ENCODE results near the gene MKLN1. TPM values are rescaled to one million over a fixed set of nuclear protein-coding genes. Genes with fewer than 3 reads are reported as not detected.
"Not testable (repeated sequence)": the region's sequence is repeated elsewhere in the genome, so short reads cannot be mapped to it uniquely, and the experiment has no call there.

Gene MKLN1
- total and polyA plus RNA-seq, 2 donors (not counting 1 experiment from before 2014, with no cell fraction given), result 8.5 to 68.4 TPM

DNA sequence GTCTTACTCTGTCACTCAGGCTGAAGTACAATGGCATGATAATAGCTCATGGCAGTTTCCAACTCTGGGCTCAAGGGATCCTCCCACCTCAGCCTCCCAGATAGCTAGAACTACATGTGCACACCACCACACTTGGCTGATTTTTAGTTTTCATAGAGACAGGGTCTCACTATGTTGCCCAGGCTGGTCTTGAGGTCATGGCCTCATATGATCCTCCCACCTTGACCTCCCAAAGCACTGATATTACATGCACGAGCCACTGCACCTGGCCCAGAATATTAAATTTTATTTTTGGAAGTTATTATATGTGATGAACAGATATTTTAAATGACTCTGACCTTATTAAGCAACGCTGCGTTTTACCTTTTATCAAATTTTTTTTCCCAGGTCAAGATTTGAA lies 134.4 kb downstream of the MKLN1 start:
- intact Hi-C loops (cut with micrococcal nuclease), result no loop called here
- H3K4me1 Mint-ChIP-seq, result no peaks in the 10 kb centered on the region
- CTCF ChIA-PET, result interaction anchor here (0.6 kb wide), 2 partner anchors 401 to 1593 kb away, joined by 3 to 4 read pairs; no protein-coding TSS in a partner anchor

GRCh38 chr7:131462715-131463114 lies 135.0 kb downstream of the MKLN1 start:
- intact Hi-C loops (cut with micrococcal nuclease); H3K9me3 Mint-ChIP-seq (ENCODE audit: insufficient read depth); H3K27ac Mint-ChIP-seq; POLR2A ChIA-PET; H2AFZ ChIP-seq (ENCODE audit: insufficient read depth, low read depth, low read length, poor library complexity, severe bottlenecking); H3K4me1 Mint-ChIP-seq; H3K79me2 ChIP-seq (ENCODE audit: control insufficient read depth, insufficient read depth, low read length); H3K4me3 ChIP-seq (ENCODE audit: control extremely low read depth in 1 of 5, extremely low read depth in 1 of 5, insufficient read depth in 1 of 5, low read depth in 2 of 5, low read length in 4 of 5); H3K9ac ChIP-seq (ENCODE audit: low read length); H4K20me1 ChIP-seq (ENCODE audit: control insufficient read depth, insufficient read depth, low read length, poor library complexity, severe bottlenecking); H3K4me2 ChIP-seq (replicated peaks; ENCODE audit: low read depth, low read length, poor library complexity, severe bottlenecking); ATAC-seq (ENCODE audit: low read depth); DNase-seq; H3K4me3 Mint-ChIP-seq; H3K27ac ChIP-seq (ENCODE audit: low read length in 2 of 2); CTCF ChIA-PET; H3K9me3 ChIP-seq (ENCODE audit: control extremely low read depth in 1 of 3, control insufficient read depth in 2 of 3, insufficient read depth in 1 of 3, low read length in 2 of 3); H3K4me1 ChIP-seq (ENCODE audit: control insufficient read depth in 2 of 2, insufficient read depth in 2 of 2, low read length in 2 of 2); H3K27me3 ChIP-seq (replicated peaks in 1 of 4; ENCODE audit: control extremely low read depth in 1 of 4, control insufficient read depth in 3 of 4, insufficient read depth in 4 of 4, low read length in 3 of 4); H3K27me3 Mint-ChIP-seq: not testable (repeated sequence)
- peaks cover 7 to 42% of the 10 kb centered on the region in 2 experiments for H3K36me3 ChIP-seq (replicated peaks in 1 of 2; ENCODE audit: control extremely low read depth in 1 of 2, control insufficient read depth in 1 of 2, extremely low read depth in 1 of 2, insufficient read depth in 2 of 2, low read length in 1 of 2)

More for the DNA sequence above, 134.4 kb downstream of the MKLN1 start:
- DNase-seq (no peak), ATAC-seq (ENCODE audit: low read depth) (no peak)
- Histone ChIP-seq H3K4me1 (ENCODE audit: control insufficient read depth in 2 of 2, insufficient read depth in 2 of 2, low read length in 2 of 2) (no peaks in the 10 kb centered on the region), H3K27me3 (replicated peaks in 1 of 4; ENCODE audit: control extremely low read depth in 1 of 4, control insufficient read depth in 3 of 4, insufficient read depth in 4 of 4, low read length in 3 of 4) (no peaks in the 10 kb centered on the region), H3K9ac (ENCODE audit: low read length) (no peak overlapping the region), H3K27ac (ENCODE audit: low read length in 2 of 2) (no peak overlapping the region), H3K9me3 (ENCODE audit: control extremely low read depth in 1 of 3, control insufficient read depth in 2 of 3, insufficient read depth in 1 of 3, low read length in 2 of 3) (no peaks in the 10 kb centered on the region), H3K36me3 (replicated peaks in 1 of 2; ENCODE audit: control extremely low read depth in 1 of 2, control insufficient read depth in 1 of 2, extremely low read depth in 1 of 2, insufficient read depth in 2 of 2, low read length in 1 of 2) (peaks cover 5 to 35% of the 10 kb centered on the region in 2 experiments), H2AFZ (ENCODE audit: insufficient read depth, low read depth, low read length, poor library complexity, severe bottlenecking) (no peak overlapping the region), H3K4me3 (ENCODE audit: control extremely low read depth in 1 of 5, extremely low read depth in 1 of 5, insufficient read depth in 1 of 5, low read depth in 2 of 5, low read length in 4 of 5) (no peak overlapping the region), H4K20me1 (ENCODE audit: control insufficient read depth, insufficient read depth, low read length, poor library complexity, severe bottlenecking) (no peaks in the 10 kb centered on the region), H3K79me2 (ENCODE audit: control insufficient read depth, insufficient read depth, low read length) (no peaks in the 10 kb centered on the region), H3K4me2 (replicated peaks; ENCODE audit: low read depth, low read length, poor library complexity, severe bottlenecking) (no peak overlapping the region)
- no CpG with 5 or more reads among the region's 3 CpGs for WGBS (ENCODE audit: insufficient coverage)
- POLR2A ChIA-PET, result no interaction called here
- TF ChIP-seq, protein P1, sequence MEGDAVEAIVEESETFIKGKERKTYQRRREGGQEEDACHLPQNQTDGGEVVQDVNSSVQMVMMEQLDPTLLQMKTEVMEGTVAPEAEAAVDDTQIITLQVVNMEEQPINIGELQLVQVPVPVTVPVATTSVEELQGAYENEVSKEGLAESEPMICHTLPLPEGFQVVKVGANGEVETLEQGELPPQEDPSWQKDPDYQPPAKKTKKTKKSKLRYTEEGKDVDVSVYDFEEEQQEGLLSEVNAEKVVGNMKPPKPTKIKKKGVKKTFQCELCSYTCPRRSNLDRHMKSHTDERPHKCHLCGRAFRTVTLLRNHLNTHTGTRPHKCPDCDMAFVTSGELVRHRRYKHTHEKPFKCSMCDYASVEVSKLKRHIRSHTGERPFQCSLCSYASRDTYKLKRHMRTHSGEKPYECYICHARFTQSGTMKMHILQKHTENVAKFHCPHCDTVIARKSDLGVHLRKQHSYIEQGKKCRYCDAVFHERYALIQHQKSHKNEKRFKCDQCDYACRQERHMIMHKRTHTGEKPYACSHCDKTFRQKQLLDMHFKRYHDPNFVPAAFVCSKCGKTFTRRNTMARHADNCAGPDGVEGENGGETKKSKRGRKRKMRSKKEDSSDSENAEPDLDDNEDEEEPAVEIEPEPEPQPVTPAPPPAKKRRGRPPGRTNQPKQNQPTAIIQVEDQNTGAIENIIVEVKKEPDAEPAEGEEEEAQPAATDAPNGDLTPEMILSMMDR (IDR thresholded peaks at IDR 0.05), result no peak
- no peak for TF ChIP-seq EZH2 (IDR thresholded peaks at IDR 0.05; ENCODE audit: borderline replicate concordance, insufficient read depth, low read depth, low read length, poor library complexity, severe bottlenecking)
- H3K4me3 Mint-ChIP-seq, result no peak overlapping the region
- no peaks in the 10 kb centered on the region for H3K9me3 Mint-ChIP-seq (ENCODE audit: insufficient read depth)
- no peak overlapping the region for H3K27ac Mint-ChIP-seq
- H3K27me3 Mint-ChIP-seq, result no peaks in the 10 kb centered on the region

All from B cell (primary cell).